ENCODE data around the gene DNAJC8.

DNAJC8 gene

GRCh38 chr1:28232558-28233263 lies at the start of gene DNAJC8:
TSS of gene DNAJC8 (minus strand) at chr1:28233029. CDS start at chr1:28232998, 31 bp downstream.
- DNase-seq = peak; percentile 40

GRCh38 chr1:28281608-28282425 lies 49.0 kb upstream of the DNAJC8 start:
- DNase-seq = no peak

- DNase-seq = no peak
Measured at GRCh38 chr1:28280977-28281381, 48.1 kb upstream of the DNAJC8 start.

GRCh38 chr1:28280501-28280900 lies 47.7 kb upstream of the DNAJC8 start:
- DNase-seq = no peak

GRCh38 chr1:28279721-28280120 lies 46.9 kb upstream of the DNAJC8 start:
- DNase-seq = no peak

GRCh38 chr1:28278763-28279162 lies 45.9 kb upstream of the DNAJC8 start:
- DNase-seq = no peak

GRCh38 chr1:28273216-28273860 lies 40.5 kb upstream of the DNAJC8 start:
- DNase-seq = no peak

- DNase-seq = no peak
Measured at GRCh38 chr1:28272215-28272852, 39.5 kb upstream of the DNAJC8 start.

- no peak for DNase-seq
Measured at GRCh38 chr1:28269529-28269928, 36.7 kb upstream of the DNAJC8 start.

GRCh38 chr1:28267633-28268032 lies 34.8 kb upstream of the DNAJC8 start:
- DNase-seq = no peak

- DNase-seq = no peak
Measured at GRCh38 chr1:28266920-28267322, 34.1 kb upstream of the DNAJC8 start.

GRCh38 chr1:28265577-28265976 lies 32.7 kb upstream of the DNAJC8 start:
- no peak for DNase-seq

- DNase-seq = no peak
Measured at GRCh38 chr1:28264897-28265296, 32.1 kb upstream of the DNAJC8 start.

- DNase-seq = no peak
Measured at GRCh38 chr1:28260803-28261174, 28.0 kb upstream of the DNAJC8 start.

GRCh38 chr1:28259934-28260802 lies 27.3 kb upstream of the DNAJC8 start:
- no peak for DNase-seq

GRCh38 chr1:28259252-28259933 lies 26.6 kb upstream of the DNAJC8 start, which contains the start of gene SESN2:
TSS of gene SESN2 (plus strand) at chr1:28259518. CDS start at chr1:28259848, 330 bp downstream.
- peak; percentile 59 for DNase-seq

- no peak for DNase-seq
Measured at GRCh38 chr1:28258628-28259251, 25.9 kb upstream of the DNAJC8 start.

GRCh38 chr1:28257736-28258135 lies 24.9 kb upstream of the DNAJC8 start:
- no peak for DNase-seq

- DNase-seq = no peak
Measured at GRCh38 chr1:28256197-28256827, 23.5 kb upstream of the DNAJC8 start.

GRCh38 chr1:28249866-28250295 lies 17.1 kb upstream of the DNAJC8 start:
- DNase-seq = no peak
